ENCODE data around the gene AUTS2.

The AUTS2 gene

GRCh38 chr7:69598081-69598486 is at the start of gene AUTS2:
Gene AUTS2 (plus strand): TSS chr7:69598475. CDS start chr7:69599654, 1,179 bp downstream.
- no peak for DNase-seq (ENCODE audit: low read depth, low spot score)

GRCh38 chr7:69550991-69551390 is 47.3 kb upstream of the AUTS2 start:
- no peak for DNase-seq (ENCODE audit: low read depth, low spot score)

- no peak for DNase-seq (ENCODE audit: low read depth, low spot score)
Observed at GRCh38 chr7:69553190-69553589, 45.1 kb upstream of the AUTS2 start.

- no peak for DNase-seq (ENCODE audit: low read depth, low spot score)
Observed at GRCh38 chr7:69561266-69561960, 36.9 kb upstream of the AUTS2 start.

GRCh38 chr7:69564454-69565417 is 33.5 kb upstream of the AUTS2 start:
- DNase-seq (ENCODE audit: low read depth, low spot score), result no peak

GRCh38 chr7:69567800-69568199 is 30.5 kb upstream of the AUTS2 start:
- DNase-seq (ENCODE audit: low read depth, low spot score), result no peak

GRCh38 chr7:69568266-69568665 is 30.0 kb upstream of the AUTS2 start:
- DNase-seq (ENCODE audit: low read depth, low spot score), result no peak

GRCh38 chr7:69575651-69576050 is 22.6 kb upstream of the AUTS2 start:
- DNase-seq (ENCODE audit: low read depth, low spot score), result no peak

GRCh38 chr7:69577221-69577620 is 21.1 kb upstream of the AUTS2 start:
- DNase-seq (ENCODE audit: low read depth, low spot score), result no peak

- DNase-seq (ENCODE audit: low read depth, low spot score), result no peak
Observed at GRCh38 chr7:69585169-69585568, 13.1 kb upstream of the AUTS2 start.

GRCh38 chr7:69586321-69586720 is 12.0 kb upstream of the AUTS2 start:
- DNase-seq (ENCODE audit: low read depth, low spot score), result no peak

- DNase-seq (ENCODE audit: low read depth, low spot score), result no peak
Observed at GRCh38 chr7:69588773-69589172, 9.5 kb upstream of the AUTS2 start.

GRCh38 chr7:69591805-69592204 is 6.5 kb upstream of the AUTS2 start:
- DNase-seq (ENCODE audit: low read depth, low spot score), result no peak

- no peak for DNase-seq (ENCODE audit: low read depth, low spot score)
Observed at GRCh38 chr7:69593511-69593910, 4.8 kb upstream of the AUTS2 start.

GRCh38 chr7:69595415-69595814 is 2.9 kb upstream of the AUTS2 start:
- DNase-seq (ENCODE audit: low read depth, low spot score), result no peak

- DNase-seq (ENCODE audit: low read depth, low spot score), result no peak
Observed at GRCh38 chr7:69596056-69596455, 2.2 kb upstream of the AUTS2 start.

GRCh38 chr7:69596723-69597277 is 1.5 kb upstream of the AUTS2 start:
- DNase-seq (ENCODE audit: low read depth, low spot score), result no peak

GRCh38 chr7:69597278-69598076 is 798 bp upstream of the AUTS2 start:
- no peak for DNase-seq (ENCODE audit: low read depth, low spot score)

GRCh38 chr7:69598487-69599285 is 411 bp downstream of the AUTS2 start:
- no peak for DNase-seq (ENCODE audit: low read depth, low spot score)

- no peak for DNase-seq (ENCODE audit: low read depth, low spot score)
Observed at GRCh38 chr7:69599286-69599954, 1.1 kb downstream of the AUTS2 start.
